GM18511 (cell line): Measurements from ENCODE around the gene OSBP2.

ENCODE experiments used
- ATAC-seq: cut with Tn5 transposase; IDR thresholded peaks from one replicate; pipeline ENCODE4 v1.9.1; 2021; ENCODE audit warnings: mild to moderate bottlenecking, moderate library complexity; ENCODE audit not compliant: unreplicated experiment

Gene OSBP2

DNA sequence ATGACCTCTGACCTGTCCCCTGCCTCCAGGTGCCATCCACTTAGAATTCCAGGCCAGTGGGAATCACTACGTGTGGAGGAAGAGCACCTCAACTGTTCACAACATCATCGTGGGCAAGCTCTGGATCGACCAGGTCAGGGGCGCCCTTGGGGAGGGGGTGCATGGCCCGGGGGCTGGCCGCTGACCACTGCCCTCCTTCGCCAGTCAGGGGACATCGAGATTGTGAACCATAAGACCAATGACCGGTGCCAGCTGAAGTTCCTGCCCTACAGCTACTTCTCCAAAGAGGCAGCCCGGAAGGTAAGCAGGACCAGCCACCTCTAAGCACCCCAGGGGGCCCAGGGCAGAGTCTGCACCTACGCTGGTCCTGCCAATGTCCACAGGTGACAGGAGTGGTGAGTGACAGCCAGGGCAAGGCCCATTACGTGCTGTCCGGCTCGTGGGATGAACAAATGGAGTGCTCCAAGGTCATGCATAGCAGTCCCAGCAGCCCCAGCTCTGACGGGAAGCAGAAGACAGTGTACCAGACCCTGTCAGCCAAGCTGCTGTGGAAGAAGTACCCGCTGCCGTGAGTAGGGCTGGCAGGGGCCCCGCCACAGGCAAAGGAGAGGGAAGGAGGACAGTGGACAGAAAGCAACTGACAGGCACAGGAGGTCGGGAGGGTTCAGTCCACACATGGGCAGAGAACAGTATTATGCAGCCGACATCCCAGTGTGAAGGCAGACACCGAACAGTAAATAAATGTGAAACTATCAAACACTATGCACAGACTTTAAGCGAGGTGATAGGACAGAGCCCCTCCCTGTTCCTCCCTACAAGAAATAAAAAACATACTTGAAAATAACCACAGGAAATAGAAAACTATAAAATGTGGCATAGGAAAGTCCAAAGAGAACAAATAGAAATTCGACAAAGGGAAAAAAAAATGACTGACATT lies 199.0 kb downstream of the OSBP2 start:
- ATAC-seq, result no peak

- ATAC-seq, result no peak
Measured at GRCh38 chr22:30894371-30894740, 199.7 kb downstream of the OSBP2 start.

DNA sequence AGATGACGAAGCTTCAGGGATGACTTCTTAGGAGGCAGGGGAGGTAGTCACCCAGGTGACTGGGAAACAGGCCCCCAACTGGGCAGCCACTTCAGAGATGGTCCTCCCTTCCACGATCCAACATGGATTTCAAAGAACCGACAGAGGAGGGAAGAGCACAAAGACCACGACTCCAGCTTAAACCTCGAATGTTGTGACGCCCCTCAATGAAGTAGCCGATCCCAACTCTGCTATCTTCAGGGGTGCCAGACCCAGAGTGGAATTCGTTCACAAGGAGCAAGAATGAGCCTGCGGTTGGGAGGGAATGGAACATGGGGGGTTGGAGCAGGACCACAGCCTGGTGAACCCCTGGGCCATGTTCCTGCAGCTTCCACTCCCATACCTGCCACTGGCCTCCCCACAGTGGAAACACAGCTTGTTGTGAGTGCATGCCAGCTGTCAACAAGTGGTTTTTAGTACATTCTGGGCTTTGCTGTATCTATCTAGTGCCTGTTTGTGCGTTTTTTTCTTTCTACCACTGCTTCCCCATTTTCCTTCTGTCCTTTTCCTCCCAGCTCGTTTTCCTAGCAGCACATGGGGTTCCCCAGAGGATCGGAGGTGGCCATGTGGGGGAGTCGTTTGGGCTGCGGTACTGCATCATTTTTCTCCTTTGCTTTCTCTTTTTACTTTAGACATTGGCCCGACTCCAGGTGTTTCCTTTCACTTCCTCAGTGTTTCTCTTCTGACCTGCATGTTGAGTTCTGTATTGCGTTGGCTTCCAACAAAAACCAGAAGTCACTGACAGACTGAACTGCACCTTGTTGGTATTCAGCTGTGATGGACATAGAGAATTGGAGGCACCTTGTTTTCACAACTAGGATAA lies 208.1 kb downstream of the OSBP2 start:
- no peak for ATAC-seq

DNA sequence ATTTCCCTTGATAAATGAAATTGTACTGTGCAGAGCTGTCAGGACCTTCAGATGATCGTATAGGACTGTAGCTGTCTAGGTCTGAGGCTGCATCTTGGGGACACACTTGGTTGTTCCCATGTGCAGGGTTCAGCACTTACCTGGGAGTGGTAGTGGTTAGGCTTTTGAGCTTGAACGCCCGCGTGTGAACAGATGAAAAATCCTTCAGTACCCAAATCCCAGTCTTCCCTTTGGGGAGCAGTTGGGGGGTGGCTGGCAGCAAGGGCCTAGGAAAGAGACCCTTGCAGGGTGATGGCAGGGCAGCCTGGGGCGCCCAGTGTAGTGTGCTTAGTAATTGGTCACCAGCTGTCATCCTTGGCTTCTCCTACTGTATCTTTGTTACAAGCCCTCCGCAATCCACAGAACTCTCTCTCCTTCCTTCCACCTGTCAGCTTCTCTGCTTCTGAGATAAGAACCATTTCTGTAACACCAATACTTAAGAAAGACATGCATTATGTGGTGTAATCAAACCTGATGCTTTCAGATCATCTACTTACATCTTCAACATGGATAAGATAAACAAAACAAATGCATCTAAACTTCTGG lies 209.3 kb downstream of the OSBP2 start:
- ATAC-seq, result no peak

- ATAC-seq, result no peak
Measured at GRCh38 chr22:30905696-30906341, 211.1 kb downstream of the OSBP2 start.

DNA sequence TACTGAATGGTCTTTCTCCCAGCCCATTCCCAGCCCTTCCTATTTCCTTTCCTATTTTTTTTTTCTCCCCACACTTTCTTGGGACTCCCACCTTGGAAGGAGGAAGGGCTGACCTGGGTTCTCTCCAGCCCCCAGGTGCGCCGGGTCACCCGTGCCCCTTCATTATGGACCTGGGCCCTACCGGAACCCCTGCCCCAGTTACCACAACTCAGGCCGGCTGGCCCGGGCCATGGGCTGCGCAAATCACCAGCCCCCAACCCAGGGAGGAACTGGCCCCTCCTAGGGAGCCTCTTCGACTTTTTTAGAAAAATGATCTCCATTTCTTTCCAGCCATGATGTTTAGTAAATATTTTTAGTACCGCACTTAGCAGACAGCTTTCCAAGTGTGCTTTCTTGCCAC lies 211.7 kb downstream of the OSBP2 start:
- no peak for ATAC-seq

GRCh38 chr22:30906946-30907345 lies 212.3 kb downstream of the OSBP2 start:
- ATAC-seq, result no peak

DNA sequence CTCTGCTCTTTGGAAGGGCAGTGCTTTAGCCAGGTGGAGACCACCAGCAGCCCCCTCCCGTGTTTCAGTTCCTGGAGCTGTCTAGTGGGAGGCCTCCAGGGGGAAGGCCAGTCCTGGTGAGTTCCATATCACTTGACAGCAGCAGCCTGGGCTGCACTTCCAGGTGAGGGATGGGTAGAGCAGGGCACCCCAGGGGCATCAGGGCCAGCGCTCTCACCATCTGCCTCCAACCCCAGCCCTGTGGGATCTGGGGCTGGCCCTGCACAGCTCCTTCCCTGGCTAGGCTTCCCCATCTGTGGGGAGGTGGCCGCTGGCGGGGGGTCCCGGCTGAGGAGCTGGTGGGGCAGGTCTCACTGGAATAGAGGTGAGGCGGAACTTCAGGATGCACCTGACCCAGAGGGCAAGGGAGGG lies 213.4 kb downstream of the OSBP2 start:
- ATAC-seq, result no peak

DNA sequence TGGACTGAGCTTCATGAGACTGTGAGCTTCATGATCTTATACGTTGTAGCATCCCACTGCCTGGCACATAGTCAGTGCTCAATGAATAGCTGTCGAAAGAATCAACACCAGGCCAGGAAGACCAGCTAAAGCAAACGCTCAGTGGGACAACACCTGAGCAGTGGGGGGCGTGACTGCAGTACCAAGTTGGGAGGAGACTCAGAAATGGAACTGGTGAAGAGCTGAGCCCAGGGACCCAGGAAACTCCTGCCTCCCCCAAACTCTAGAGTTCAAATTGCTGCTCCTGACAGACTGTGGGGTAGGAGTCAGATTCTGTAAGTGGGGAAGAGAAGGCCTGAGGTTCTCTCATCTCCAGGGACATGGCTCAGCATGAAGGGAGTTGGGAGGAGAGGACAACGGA lies 214.6 kb downstream of the OSBP2 start:
- no peak for ATAC-seq

GRCh38 chr22:30910358-30910757 lies 215.7 kb downstream of the OSBP2 start:
- no peak for ATAC-seq

DNA sequence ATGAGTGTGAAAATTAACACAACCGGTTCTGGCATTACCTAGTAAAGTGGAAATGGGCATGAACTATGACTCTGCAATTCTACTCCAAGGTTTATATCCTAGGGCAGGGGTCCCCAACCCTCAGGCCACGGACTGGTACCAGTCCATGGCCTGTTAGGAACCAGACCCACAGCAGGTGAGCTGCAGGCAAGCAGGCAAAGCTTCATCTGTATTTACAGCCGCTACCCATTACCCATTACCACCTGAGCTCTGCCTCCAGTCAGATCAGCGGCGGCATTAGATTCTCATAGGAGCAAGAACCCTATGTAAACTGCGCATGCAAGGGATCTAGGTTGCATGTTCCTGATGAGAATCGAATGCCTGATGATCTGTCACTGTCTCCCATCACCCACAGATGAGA lies 224.1 kb downstream of the OSBP2 start:
- no peak for ATAC-seq

- ATAC-seq, result no peak
Measured at GRCh38 chr22:30919973-30920372, 225.3 kb downstream of the OSBP2 start.

DNA sequence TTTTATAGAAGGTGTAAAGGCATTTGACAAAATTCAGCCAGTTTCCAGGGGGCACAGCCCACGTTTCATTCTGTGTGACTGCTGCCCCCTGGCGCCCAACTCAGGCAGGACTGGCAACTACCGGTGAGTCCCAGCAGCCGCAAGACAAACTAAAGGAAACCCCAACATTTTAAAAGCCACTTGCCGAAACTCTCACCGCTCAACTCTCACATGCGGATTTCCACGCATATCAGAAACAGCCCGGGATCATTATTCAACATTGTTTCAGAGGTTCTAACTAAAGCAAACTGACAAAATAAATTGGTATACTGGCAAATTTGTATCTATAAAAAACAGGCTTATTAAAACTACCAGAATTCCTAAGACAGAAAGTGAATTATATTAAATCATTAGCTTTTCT lies 225.7 kb downstream of the OSBP2 start:
- no peak for ATAC-seq

- ATAC-seq, result no peak
Measured at GRCh38 chr22:30921108-30921507, 226.4 kb downstream of the OSBP2 start.

GRCh38 chr22:30922151-30922611 lies 227.5 kb downstream of the OSBP2 start:
- no peak for ATAC-seq

DNA sequence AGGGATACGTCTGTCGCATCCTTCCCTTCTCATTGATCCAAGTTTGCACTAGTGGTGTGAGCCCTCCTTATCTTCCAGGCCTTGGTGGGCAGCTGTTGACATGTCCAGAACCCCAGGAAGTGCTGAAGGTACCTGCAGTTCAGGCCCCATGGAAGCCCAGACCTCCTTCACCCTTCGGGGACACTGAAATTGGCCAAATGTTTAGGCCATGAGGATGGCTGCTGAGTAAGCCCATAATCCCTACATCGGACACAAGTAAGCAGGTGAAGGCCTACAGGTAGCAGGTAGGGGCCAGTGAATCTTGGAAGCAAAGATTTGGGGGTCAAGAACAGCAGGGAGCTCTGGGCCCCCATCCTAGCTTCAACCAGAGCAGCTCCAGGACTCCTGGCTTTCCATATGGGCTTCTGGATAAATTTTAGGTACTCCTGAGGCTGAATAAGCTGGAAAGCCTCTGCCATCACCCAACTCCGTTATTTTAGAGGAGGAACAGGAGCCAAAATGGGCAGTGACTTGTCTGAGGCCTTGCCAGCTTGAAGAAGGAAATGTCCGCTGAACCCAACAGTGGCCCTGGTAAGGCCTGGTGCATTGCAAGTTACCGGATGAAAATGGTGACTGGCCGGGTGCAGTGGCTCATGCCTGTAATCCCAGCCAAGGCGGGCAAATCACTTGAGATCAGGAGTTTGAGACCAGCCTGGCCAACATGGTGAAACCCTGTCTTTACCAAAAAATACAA lies 228.7 kb downstream of the OSBP2 start:
- no peak for ATAC-seq

- ATAC-seq, result no peak
Measured at GRCh38 chr22:30925667-30926066, 231.0 kb downstream of the OSBP2 start.

DNA sequence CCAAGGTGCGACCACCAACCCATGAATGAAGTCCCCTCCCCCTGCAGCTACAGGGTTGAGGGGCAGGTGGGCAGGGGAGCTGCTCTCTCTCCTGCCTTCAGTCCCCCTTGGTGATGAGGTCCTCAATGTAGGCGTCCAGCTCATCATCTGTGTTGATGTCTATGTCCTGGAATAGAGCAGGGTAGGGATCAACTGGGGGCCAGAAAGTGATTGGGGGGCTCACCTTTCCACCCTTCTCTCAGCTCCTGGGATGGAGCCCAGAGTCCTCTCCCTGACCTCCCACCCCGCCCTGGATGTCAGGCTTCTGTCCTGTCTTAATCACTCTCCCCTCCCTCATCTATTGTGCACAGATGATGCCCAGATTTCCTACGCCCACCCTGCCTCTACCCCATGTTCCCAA lies 232.0 kb downstream of the OSBP2 start:
- ATAC-seq, result no peak

DNA sequence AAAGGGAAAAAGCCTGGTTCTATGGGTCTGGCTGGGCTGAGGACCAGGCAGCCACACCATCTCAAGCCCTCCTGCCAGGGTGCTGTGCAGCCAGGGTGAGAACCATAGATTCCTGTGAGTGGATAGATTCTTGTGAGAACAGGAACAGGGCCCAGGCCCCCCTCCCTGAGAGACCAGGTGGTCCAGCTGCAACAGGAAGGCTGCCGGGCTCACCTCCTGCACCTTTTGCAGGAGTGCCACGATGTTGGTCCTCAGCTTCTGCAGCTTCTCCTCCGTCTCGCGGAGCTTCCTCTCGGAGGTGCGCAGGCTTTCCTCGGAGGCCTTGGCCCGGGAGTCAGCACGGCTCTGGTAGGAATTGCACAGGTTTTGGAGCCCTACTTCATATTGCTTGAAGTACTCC lies 233.1 kb downstream of the OSBP2 start:
- no peak for ATAC-seq

DNA sequence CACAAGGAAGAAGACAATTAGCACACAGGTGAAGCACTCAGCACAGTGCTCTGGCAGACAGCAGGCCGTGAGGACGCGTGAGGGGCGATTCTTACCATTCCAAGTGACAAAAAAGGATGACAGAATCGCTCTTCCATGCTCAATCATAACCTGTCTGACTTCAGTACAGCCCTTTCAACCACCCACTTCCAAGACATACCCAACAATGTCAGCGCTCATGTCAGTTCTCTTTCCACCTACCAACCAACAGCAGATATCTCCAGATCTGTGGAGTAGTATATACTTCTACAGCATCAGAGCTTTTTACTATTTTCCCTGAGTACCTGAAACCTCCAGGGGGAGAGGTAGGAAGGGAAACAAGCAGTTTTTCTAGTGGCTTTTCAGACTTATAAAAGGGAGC lies 233.7 kb downstream of the OSBP2 start:
- no peak for ATAC-seq
